Neural progenitor cell (in vitro differentiated cells): ENCODE measurements around the gene PGK1. TPM values are rescaled to one million over a fixed set of nuclear protein-coding genes. Genes with fewer than 3 reads are reported as not detected.

Experiments
- DNase-seq: peaks from one replicate; pipeline ENCODE4 v3.0.0-alpha.2; 2016; ENCODE audit warnings: low spot score
- H2AFZ ChIP-seq: fragments of 200-600 bp; sonication (generic); replicated peaks from 2 replicates; pipeline ENCODE4 v1.6.1; 2016; ENCODE audit warnings: antibody characterized with exemption
- H3F3A ChIP-seq: fragments of 200-600 bp; sonication (generic); 2 replicates; pipeline ENCODE4 v1.6.1; 2016; ENCODE audit warnings: antibody characterized with exemption, low read depth
- H3K27ac ChIP-seq: fragments of 200-600 bp; sonication (generic); 2 replicates; pipeline ENCODE4 v1.5.1; 2016; ENCODE audit warnings: mild to moderate bottlenecking
- H3K27me3 ChIP-seq: fragments of 200-600 bp; sonication (generic); 2 replicates; pipeline ENCODE4 v1.6.1; 2016; ENCODE audit warnings: mild to moderate bottlenecking, moderate library complexity
- H3K36me3 ChIP-seq: fragments of 200-600 bp; sonication (generic); 2 replicates; pipeline ENCODE4 v1.5.1; 2016
- H3K4me1 ChIP-seq: fragments of 200-600 bp; sonication (generic); 2 replicates; pipeline ENCODE4 v1.6.1; 2016; ENCODE audit warnings: mixed run types
- H3K4me2 ChIP-seq: fragments of 200-600 bp; sonication (generic); 2 replicates; pipeline ENCODE4 v1.6.1; 2016
- H3K4me3 ChIP-seq: fragments of 200-600 bp; sonication (generic); 2 replicates; pipeline ENCODE4 v1.5.1; 2016
- H3K79me2 ChIP-seq: fragments of 200-600 bp; sonication (generic); 2 replicates; pipeline ENCODE4 v1.6.1; 2016; ENCODE audit warnings: low read depth
- H3K9ac ChIP-seq: fragments of 200-600 bp; sonication (generic); 2 replicates; pipeline ENCODE4 v1.6.1; 2016
- H3K9me3 ChIP-seq: fragments of 200-600 bp; sonication (generic); 2 replicates; pipeline ENCODE4 v1.5.1; 2016; ENCODE audit warnings: low read depth
- H4K20me1 ChIP-seq: fragments of 200-600 bp; sonication (generic); 2 replicates; pipeline ENCODE4 v1.6.1; 2016; ENCODE audit warnings: low read depth
- H3K27ac Mint-ChIP-seq: 3 replicates; pipeline ENCODE4 v1.8.0; 2021; ENCODE audit warnings: mixed read lengths
- H3K27me3 Mint-ChIP-seq: 2 replicates; pipeline ENCODE4 v1.8.0; 2022; ENCODE audit warnings: low read depth, mild to moderate bottlenecking, inconsistent platforms, moderate library complexity, mixed read lengths; ENCODE audit not compliant: insufficient read depth
- H3K36me3 Mint-ChIP-seq: 3 replicates; pipeline ENCODE4 v1.8.0; 2021; ENCODE audit warnings: mixed read lengths
- H3K4me1 Mint-ChIP-seq: 3 replicates; pipeline ENCODE4 v1.8.0; 2021; ENCODE audit warnings: mixed read lengths
- H3K4me3 Mint-ChIP-seq: 3 replicates; pipeline ENCODE4 v1.8.0; 2021; ENCODE audit warnings: mild to moderate bottlenecking, moderate library complexity, mixed read lengths
- H3K9me3 Mint-ChIP-seq: 3 replicates; pipeline ENCODE4 v1.8.0; 2020; ENCODE audit warnings: mixed read lengths
- EZH2 ChIP-seq: fragments of 200-600 bp; sonication (generic); IDR thresholded peaks from 2 replicates; pipeline ENCODE4 v1.6.1; 2017; ENCODE audit warnings: antibody characterized with exemption, mild to moderate bottlenecking, moderate library complexity
- EZH2phosphoT487 ChIP-seq: fragments of 200-600 bp; sonication (generic); IDR thresholded peaks from 2 replicates; pipeline ENCODE4 v1.6.1; 2017; ENCODE audit warnings: antibody characterized with exemption
- total RNA-seq: library from RNA; depleted of rRNA; stranded (reverse); fragments of >200 nt; gene quantifications from 2 replicates; pipeline ENCODE4 v1.2.3, GENCODE V29; 2015; ENCODE audit warnings: low replicate concordance
- TF ChIP-seq, protein P1 (sequence below): fragments of 200-600 bp; sonication (generic); IDR thresholded peaks from 2 replicates; pipeline ENCODE4 v1.5.1; 2017; ENCODE audit warnings: antibody characterized with exemption, mild to moderate bottlenecking

Gene PGK1
- total RNA-seq, 1 donor from 2014 or later: 446 TPM

DNA sequence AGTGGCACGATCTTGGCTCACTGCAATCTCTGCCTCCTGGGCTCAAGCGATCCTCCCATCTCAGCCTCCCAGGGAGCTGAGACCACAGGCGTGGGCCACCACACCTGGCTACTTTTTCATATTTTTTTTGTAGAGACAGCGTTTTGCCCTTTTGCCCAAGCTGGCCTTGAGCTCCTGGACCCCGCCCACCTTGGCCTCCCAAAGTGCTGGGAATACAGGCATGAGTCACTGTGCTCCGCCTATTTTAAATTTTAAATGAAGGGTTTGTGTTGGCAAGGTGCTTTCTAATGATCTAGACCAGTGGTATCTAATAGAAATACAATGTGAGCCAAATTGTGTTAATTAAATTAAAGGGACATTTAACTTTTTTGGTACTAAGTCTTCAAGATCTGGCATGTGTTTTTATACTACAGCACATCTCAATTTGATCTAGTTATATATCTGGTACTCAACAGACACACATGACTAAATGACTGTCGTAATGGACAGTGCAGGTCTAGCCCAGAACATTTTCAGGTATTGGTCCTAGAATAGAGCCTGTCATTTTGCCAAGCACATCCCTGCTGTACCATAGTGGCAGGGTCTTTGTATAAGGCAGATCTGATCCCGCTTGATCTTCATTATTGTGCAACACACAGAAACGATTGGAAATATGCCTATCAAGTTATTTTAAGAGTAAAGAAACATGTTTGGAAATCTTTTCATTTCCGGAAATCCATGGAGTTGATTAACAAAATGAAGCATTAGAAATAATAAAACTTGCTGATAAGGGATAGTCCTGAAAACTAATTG, 7.3 kb downstream of the PGK1 start:
- H3K4me1 Mint-ChIP-seq: peaks cover 10% of the 10 kb centered on the region
- DNase-seq: no peak
- Histone ChIP-seq H2AFZ (no peak overlapping the region), H3K4me2 (no peak overlapping the region), H3K36me3 (peaks cover 10% of the 10 kb centered on the region), H3K79me2 (peaks cover 90% of the 10 kb centered on the region), H3K27ac (no peak overlapping the region), H3K4me3 (no peak overlapping the region), H3K9ac (no peak overlapping the region), H3K4me1 (peaks cover 14% of the 10 kb centered on the region), H3K27me3 (no peaks in the 10 kb centered on the region), H3K9me3 (peaks cover 5% of the 10 kb centered on the region), H4K20me1 (peaks cover 100% of the 10 kb centered on the region), H3F3A (no peaks in the 10 kb centered on the region)
- no peaks in the 10 kb centered on the region for H3K27me3 Mint-ChIP-seq
- TF ChIP-seq, protein P1, sequence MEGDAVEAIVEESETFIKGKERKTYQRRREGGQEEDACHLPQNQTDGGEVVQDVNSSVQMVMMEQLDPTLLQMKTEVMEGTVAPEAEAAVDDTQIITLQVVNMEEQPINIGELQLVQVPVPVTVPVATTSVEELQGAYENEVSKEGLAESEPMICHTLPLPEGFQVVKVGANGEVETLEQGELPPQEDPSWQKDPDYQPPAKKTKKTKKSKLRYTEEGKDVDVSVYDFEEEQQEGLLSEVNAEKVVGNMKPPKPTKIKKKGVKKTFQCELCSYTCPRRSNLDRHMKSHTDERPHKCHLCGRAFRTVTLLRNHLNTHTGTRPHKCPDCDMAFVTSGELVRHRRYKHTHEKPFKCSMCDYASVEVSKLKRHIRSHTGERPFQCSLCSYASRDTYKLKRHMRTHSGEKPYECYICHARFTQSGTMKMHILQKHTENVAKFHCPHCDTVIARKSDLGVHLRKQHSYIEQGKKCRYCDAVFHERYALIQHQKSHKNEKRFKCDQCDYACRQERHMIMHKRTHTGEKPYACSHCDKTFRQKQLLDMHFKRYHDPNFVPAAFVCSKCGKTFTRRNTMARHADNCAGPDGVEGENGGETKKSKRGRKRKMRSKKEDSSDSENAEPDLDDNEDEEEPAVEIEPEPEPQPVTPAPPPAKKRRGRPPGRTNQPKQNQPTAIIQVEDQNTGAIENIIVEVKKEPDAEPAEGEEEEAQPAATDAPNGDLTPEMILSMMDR: no peak
- TF ChIP-seq EZH2: no peak
- TF ChIP-seq EZH2phosphoT487: no peak
- no peak overlapping the region for H3K4me3 Mint-ChIP-seq
- no peaks in the 10 kb centered on the region for H3K9me3 Mint-ChIP-seq
- no peak overlapping the region for H3K27ac Mint-ChIP-seq
- peaks cover 13% of the 10 kb centered on the region for H3K36me3 Mint-ChIP-seq

DNA sequence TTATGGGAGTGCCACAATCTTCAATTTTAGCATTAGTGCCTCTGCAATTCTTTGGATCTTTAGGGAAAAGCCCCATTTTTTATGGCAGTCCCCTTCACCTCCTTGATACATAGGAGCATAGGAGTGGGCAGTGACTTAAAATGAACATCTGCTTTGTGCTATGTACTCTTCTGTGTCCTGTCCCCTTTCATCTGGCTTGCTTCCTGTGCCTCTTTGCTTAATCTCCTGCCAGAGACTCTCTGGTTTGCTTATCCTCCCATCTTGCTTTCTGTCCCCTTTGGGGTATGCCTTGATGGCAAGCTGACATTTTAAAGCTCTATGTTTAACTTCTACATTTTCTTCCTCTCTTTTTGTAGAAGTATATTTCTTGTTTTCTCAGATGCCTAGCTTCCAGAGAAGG, 12.3 kb downstream of the PGK1 start:
- H3K27ac ChIP-seq: no peak overlapping the region
- Mint-ChIP-seq H3K9me3 (no peaks in the 10 kb centered on the region), H3K27me3 (no peaks in the 10 kb centered on the region), H3K4me3 (no peak overlapping the region), H3K27ac (no peak overlapping the region), H3K36me3 (peaks cover 17% of the 10 kb centered on the region), H3K4me1 (no peaks in the 10 kb centered on the region)
- no peak overlapping the region for H3K4me3 ChIP-seq
- H2AFZ ChIP-seq: no peak overlapping the region
- H3K36me3 ChIP-seq: peaks cover 5% of the 10 kb centered on the region
- H3K4me2 ChIP-seq: no peak overlapping the region
- TF ChIP-seq, protein P1: no peak
- TF ChIP-seq EZH2: no peak
- no peak for TF ChIP-seq EZH2phosphoT487
- peaks cover 67% of the 10 kb centered on the region for H3K79me2 ChIP-seq
- H3K9ac ChIP-seq: no peak overlapping the region
- H3K9me3 ChIP-seq: no peaks in the 10 kb centered on the region
- no peaks in the 10 kb centered on the region for H3F3A ChIP-seq
- DNase-seq: no peak
- no peaks in the 10 kb centered on the region for H3K4me1 ChIP-seq
- H3K27me3 ChIP-seq: no peaks in the 10 kb centered on the region
- peaks cover 87% of the 10 kb centered on the region for H4K20me1 ChIP-seq

GRCh38 chrX:78116766-78117165, 12.7 kb downstream of the PGK1 start:
- peaks cover 87% of the 10 kb centered on the region for H4K20me1 ChIP-seq
- no peak overlapping the region for H3K27ac Mint-ChIP-seq
- peaks cover 67% of the 10 kb centered on the region for H3K79me2 ChIP-seq

More at GRCh38 chrX:78116766-78117165, 12.7 kb downstream of the PGK1 start:
- Histone ChIP-seq H2AFZ (no peak overlapping the region), H3K4me3 (no peak overlapping the region), H3K9me3 (no peaks in the 10 kb centered on the region), H3K4me1 (no peaks in the 10 kb centered on the region), H3K27ac (no peak overlapping the region), H3F3A (no peaks in the 10 kb centered on the region), H3K27me3 (no peaks in the 10 kb centered on the region), H3K9ac (no peak overlapping the region), H3K4me2 (no peak overlapping the region), H3K36me3 (peaks cover 5% of the 10 kb centered on the region)
- no peaks in the 10 kb centered on the region for H3K4me1 Mint-ChIP-seq
- no peaks in the 10 kb centered on the region for H3K9me3 Mint-ChIP-seq
- no peaks in the 10 kb centered on the region for H3K27me3 Mint-ChIP-seq
- TF ChIP-seq, protein P1: no peak
- TF ChIP-seq EZH2: no peak
- TF ChIP-seq EZH2phosphoT487: no peak
- peaks cover 19% of the 10 kb centered on the region for H3K36me3 Mint-ChIP-seq
- no peak overlapping the region for H3K4me3 Mint-ChIP-seq
- no peak for DNase-seq
